Stimulated activated effector memory CD8-positive, alpha-beta T cell treated with anti-CD3 and anti-CD28 coated beads, Interleukin-12 subunit alpha, Interleukin-12 subunit beta, amount 100 ng/mL, for 72 hours (primary cell): ENCODE results near the gene KLRC1.
"Not testable (repeated sequence)": the region's sequence is repeated elsewhere in the genome, so short reads cannot be mapped to it uniquely, and the experiment has no call there.

ENCODE experiments used
- ATAC-seq: fragments of 150-1000 bp; cut with Tn5 transposase; 2 replicates; pipeline ENCODE4 v1.10.0; 2021
- DNase-seq, 2 donors: peaks; one replicate each; pipeline ENCODE4 v3.0.0; 2021 to 2022; ENCODE audit warnings: low spot score in 2 of 2
- H3K27ac Mint-ChIP-seq: one replicate; pipeline ENCODE4 v1.8.0; 2022; ENCODE audit warnings: mild to moderate bottlenecking, mixed read lengths
- H3K36me3 Mint-ChIP-seq: one replicate; pipeline ENCODE4 v1.8.0; 2022; ENCODE audit warnings: mild to moderate bottlenecking, mixed read lengths
- H3K4me1 Mint-ChIP-seq: one replicate; pipeline ENCODE4 v1.8.0; 2022; ENCODE audit warnings: mixed read lengths
- H3K4me3 Mint-ChIP-seq: one replicate; pipeline ENCODE4 v1.8.0; 2022; ENCODE audit warnings: mild to moderate bottlenecking, mixed read lengths
- H3K9me3 Mint-ChIP-seq: one replicate; pipeline ENCODE4 v1.8.0; 2022; ENCODE audit warnings: mixed read lengths

KLRC1 gene

GRCh38 chr12:10439608-10440274 is 13.4 kb downstream of the KLRC1 start:
- not testable (repeated sequence) for DNase-seq, H3K4me1 Mint-ChIP-seq, H3K36me3 Mint-ChIP-seq, H3K4me3 Mint-ChIP-seq, H3K27ac Mint-ChIP-seq, H3K9me3 Mint-ChIP-seq, ATAC-seq

- not testable (repeated sequence) for H3K4me1 Mint-ChIP-seq, H3K9me3 Mint-ChIP-seq, H3K27ac Mint-ChIP-seq, H3K36me3 Mint-ChIP-seq, H3K4me3 Mint-ChIP-seq, DNase-seq
- peak; percentile 88 for ATAC-seq
These were observed 15.6 kb downstream of the KLRC1 start for GRCh38 chr12:10437601-10438000.

- not testable (repeated sequence) for H3K9me3 Mint-ChIP-seq, DNase-seq, H3K27ac Mint-ChIP-seq, H3K4me1 Mint-ChIP-seq, H3K36me3 Mint-ChIP-seq, H3K4me3 Mint-ChIP-seq
- peak; percentile 58 for ATAC-seq
These were observed 17.4 kb downstream of the KLRC1 start, which contains the start of gene KLRC2 for GRCh38 chr12:10435816-10436215. TSS of gene KLRC2 (minus strand) at chr12:10436010. CDS start at chr12:10435986, 24 bp downstream.

DNA sequence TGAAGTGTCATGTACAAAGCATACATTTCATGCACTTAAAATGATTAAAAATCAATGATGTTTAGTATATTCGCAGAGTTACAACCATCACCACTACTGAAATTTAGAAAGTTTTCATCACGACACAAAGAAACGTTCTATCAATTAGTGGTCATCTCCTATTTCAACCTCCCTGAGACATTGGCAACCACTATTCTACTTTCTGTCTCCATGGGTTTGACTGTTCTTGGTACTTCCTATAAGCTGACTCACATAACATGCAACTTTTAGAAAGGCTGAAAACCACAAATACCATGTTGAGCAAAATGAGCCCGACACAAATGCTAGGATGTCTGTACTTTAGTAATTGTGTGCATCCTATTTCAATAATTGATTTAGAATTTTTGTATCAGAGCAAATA is 22.6 kb downstream of the KLRC1 start:
- not testable (repeated sequence) for DNase-seq, H3K36me3 Mint-ChIP-seq, H3K9me3 Mint-ChIP-seq, H3K27ac Mint-ChIP-seq, H3K4me1 Mint-ChIP-seq, H3K4me3 Mint-ChIP-seq
- peak; percentile 98 for ATAC-seq

- peak overlapping the region; percentile 10 for H3K27ac Mint-ChIP-seq
- H3K36me3 Mint-ChIP-seq, H3K4me1 Mint-ChIP-seq, DNase-seq, ATAC-seq, H3K9me3 Mint-ChIP-seq, H3K4me3 Mint-ChIP-seq: not testable (repeated sequence)
These were observed 27.2 kb downstream of the KLRC1 start for GRCh38 chr12:10425938-10426337.

GRCh38 chr12:10424260-10424899 is 28.8 kb downstream of the KLRC1 start:
- not testable (repeated sequence) for ATAC-seq, H3K4me1 Mint-ChIP-seq

GRCh38 chr12:10422159-10422558 is 31.0 kb downstream of the KLRC1 start:
- H3K4me3 Mint-ChIP-seq, H3K27ac Mint-ChIP-seq, H3K4me1 Mint-ChIP-seq, H3K9me3 Mint-ChIP-seq, DNase-seq: not testable (repeated sequence)
- peaks cover 15% of the 10 kb centered on the region for H3K36me3 Mint-ChIP-seq
- peak; percentile 99 for ATAC-seq

More at GRCh38 chr12:10424260-10424899, 28.8 kb downstream of the KLRC1 start:
- DNase-seq, H3K27ac Mint-ChIP-seq, H3K4me3 Mint-ChIP-seq, H3K9me3 Mint-ChIP-seq, H3K36me3 Mint-ChIP-seq: not testable (repeated sequence)

DNA sequence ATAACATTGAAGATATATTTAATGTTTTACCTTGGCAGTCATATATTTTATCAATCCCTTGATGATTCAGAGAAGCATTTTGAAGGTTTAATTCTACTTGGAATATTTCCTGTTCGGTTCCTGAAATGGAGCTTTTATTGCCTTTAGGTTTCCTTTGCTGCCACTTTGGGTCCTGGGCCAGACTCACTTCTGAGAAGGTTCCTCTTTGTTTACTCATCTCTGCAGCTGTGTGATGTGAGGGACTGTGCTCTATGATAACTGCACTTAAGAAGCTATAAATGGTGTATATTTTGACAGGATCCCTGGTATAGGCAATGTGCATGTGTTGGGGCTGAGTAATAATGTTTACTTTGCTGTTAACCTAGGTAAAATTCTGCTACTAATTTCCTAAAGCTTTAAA is 32.8 kb downstream of the KLRC1 start, which contains the start of gene KLRC3:
Gene KLRC3 (minus strand): TSS at position 262 of the 400 bp plus-strand sequence. CDS start 45 bp downstream, at position 217.
- Mint-ChIP-seq H3K36me3 (peaks cover 31% of the 10 kb centered on the region), H3K4me3 (peak within 1 kb of the TSS; percentile 26)
- not testable (repeated sequence) for H3K4me1 Mint-ChIP-seq, H3K9me3 Mint-ChIP-seq, ATAC-seq, H3K27ac Mint-ChIP-seq, DNase-seq

GRCh38 chr12:10409392-10409791 is 43.8 kb downstream of the KLRC1 start, which contains the start of gene KLRC4:
TSS of gene KLRC4 (minus strand) at chr12:10409757. CDS start at chr12:10409575, 182 bp downstream.
- H3K4me3 Mint-ChIP-seq, result peak within 1 kb of the TSS; percentile 56
- ATAC-seq (peak; percentile 83), DNase-seq (no peak)
- no peaks in the 10 kb centered on the region for H3K9me3 Mint-ChIP-seq
- H3K4me1 Mint-ChIP-seq, result no peaks in the 10 kb centered on the region
- H3K27ac Mint-ChIP-seq, result peak within 1 kb of the TSS; percentile 85
- H3K36me3 Mint-ChIP-seq, result peaks cover 85% of the 10 kb centered on the region

- H3K27ac Mint-ChIP-seq, result peak overlapping the region; percentile 85
- H3K4me1 Mint-ChIP-seq, result no peaks in the 10 kb centered on the region
- ATAC-seq (no peak), DNase-seq (no peak)
- no peaks in the 10 kb centered on the region for H3K9me3 Mint-ChIP-seq
- H3K36me3 Mint-ChIP-seq, result peaks cover 84% of the 10 kb centered on the region
- peak overlapping the region; percentile 56 for H3K4me3 Mint-ChIP-seq
These were observed 44.3 kb downstream of the KLRC1 start for GRCh38 chr12:10408842-10409241.

DNA sequence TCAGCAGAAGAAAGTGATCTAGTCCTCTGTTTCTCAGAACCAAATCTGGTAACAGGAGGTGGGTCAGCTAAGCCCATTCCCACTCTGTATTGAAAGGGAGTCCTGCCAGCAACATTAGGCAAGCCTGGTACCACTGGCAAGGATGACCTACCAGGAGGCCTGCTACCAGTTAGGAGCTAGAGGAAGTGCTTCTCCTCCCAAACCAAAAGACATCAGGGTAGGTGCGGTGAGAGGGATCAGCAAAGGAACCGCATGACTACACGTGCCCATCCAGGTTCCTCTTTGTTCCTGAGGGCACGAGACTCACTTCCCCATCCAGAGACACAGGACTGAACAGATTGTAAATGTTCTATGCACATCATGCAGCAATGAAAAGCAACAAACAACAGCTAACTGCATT is 46.5 kb downstream of the KLRC1 start:
- Mint-ChIP-seq H3K4me3 (peak overlapping the region; percentile 55), H3K27ac (peak overlapping the region; percentile 76), H3K36me3 (peaks cover 83% of the 10 kb centered on the region), H3K4me1 (peaks cover 9% of the 10 kb centered on the region), H3K9me3 (no peaks in the 10 kb centered on the region)
- DNase-seq, result no peak
- no peak for ATAC-seq

DNA sequence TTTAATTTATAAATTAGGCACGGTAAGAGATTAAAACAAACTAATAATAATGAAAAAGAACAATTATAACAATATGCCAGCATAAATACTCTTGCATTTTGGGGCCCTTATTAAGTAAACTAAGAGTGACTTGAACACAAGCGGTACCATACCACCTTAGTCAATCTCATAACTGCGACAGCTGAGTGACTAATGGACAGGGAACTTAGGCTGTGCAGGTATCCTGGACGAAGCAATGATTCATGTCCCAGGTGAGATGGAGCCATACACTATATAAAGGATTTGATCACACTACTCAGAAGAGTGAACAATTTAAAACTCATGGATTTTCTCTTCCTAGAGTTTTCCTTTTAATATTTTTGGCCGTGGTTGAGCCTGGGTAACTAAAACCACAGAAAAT is 47.9 kb downstream of the KLRC1 start:
- Mint-ChIP-seq H3K9me3 (no peaks in the 10 kb centered on the region), H3K4me1 (peaks cover 18% of the 10 kb centered on the region), H3K27ac (no peak overlapping the region), H3K36me3 (peaks cover 87% of the 10 kb centered on the region), H3K4me3 (peak overlapping the region; percentile 26)
- DNase-seq (no peak), ATAC-seq (peak; percentile 70)

DNA sequence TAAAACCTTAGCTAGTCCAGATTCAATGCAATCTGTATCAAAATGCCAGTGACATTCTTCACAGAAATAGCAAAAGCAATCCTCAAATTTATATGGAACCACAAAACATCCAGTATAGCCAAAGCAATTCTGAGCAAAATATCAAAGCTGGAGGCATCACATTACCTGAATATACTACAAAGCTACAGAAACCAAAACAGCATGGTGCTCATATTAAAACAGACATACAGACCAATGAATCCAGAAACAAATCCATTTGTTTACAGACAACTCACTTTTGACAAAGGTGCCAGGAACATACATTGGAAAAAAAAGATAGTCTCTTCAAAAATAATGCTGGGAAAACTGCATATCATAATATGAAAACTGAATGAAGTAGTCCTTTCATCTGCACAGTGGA is 48.4 kb downstream of the KLRC1 start:
- ATAC-seq, result no peak
- Mint-ChIP-seq H3K9me3 (no peaks in the 10 kb centered on the region), H3K27ac (no peak overlapping the region), H3K36me3 (peaks cover 90% of the 10 kb centered on the region), H3K4me3 (peak overlapping the region; percentile 26), H3K4me1 (peaks cover 21% of the 10 kb centered on the region)
- no peak for DNase-seq

- no peak for DNase-seq
- Mint-ChIP-seq H3K27ac (peak overlapping the region; percentile 79), H3K4me3 (peak overlapping the region; percentile 54), H3K4me1 (peaks cover 35% of the 10 kb centered on the region), H3K9me3 (no peaks in the 10 kb centered on the region), H3K36me3 (peaks cover 78% of the 10 kb centered on the region)
- ATAC-seq, result no peak
These were observed 52.3 kb downstream of the KLRC1 start for GRCh38 chr12:10400829-10401228.

DNA sequence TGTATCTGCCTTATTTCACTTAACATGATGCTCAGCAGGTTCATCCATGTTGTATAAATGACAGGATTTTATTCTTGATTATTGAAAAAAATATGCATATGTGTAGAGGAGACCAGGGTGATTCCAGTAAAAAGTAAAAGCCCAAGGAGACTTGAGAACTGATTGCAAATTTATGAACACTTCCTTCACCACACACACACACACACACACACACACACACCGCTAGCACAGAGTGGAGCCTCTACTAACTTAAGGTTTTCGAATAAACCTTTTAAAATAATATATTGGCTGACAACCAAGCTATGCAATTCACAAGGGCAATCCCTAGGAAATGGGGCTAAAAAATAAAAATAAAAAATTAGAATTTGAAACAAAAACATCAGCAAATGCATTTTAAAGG is 55.0 kb downstream of the KLRC1 start:
- Mint-ChIP-seq H3K4me3 (peak overlapping the region; percentile 71), H3K36me3 (peaks cover 69% of the 10 kb centered on the region), H3K27ac (peak overlapping the region; percentile 8), H3K4me1 (peaks cover 60% of the 10 kb centered on the region), H3K9me3 (no peaks in the 10 kb centered on the region)
- DNase-seq (no peak), ATAC-seq (no peak)

- DNase-seq (no peak), ATAC-seq (peak; percentile 76)
- Mint-ChIP-seq H3K36me3 (peaks cover 70% of the 10 kb centered on the region), H3K4me3 (peak overlapping the region; percentile 71), H3K4me1 (peaks cover 57% of the 10 kb centered on the region), H3K9me3 (no peaks in the 10 kb centered on the region), H3K27ac (peak overlapping the region; percentile 96)
These were observed 55.9 kb downstream of the KLRC1 start for GRCh38 chr12:10397296-10397695.
